MCF 10A (cell line): ENCODE measurements around the gene HS6ST3. TPM values are rescaled to one million over a fixed set of nuclear protein-coding genes. Genes with fewer than 3 reads are reported as not detected.

Experiments
- BruUV-seq: library from RNA; stranded (reverse); fragments of 400-500 nt; replicated peaks from 2 replicates; lab custom pipeline; 2021; lab: Mats Ljungman, UMichigan
- CTCF ChIA-PET: fragments of 300-600 bp; sonication (Branson Sonifier 250); formaldehyde crosslinking; extraction: SDS; loops from one replicate; lab custom pipeline; 2021; ENCODE audit warnings: antibody characterized with exemption, inconsistent platforms; lab: Yijun Ruan, JAX
- POLR2A ChIA-PET: fragments of 300-600, 350-650 bp; sonication (Branson Sonifier 250); formaldehyde crosslinking; extraction: SDS; loops from one replicate; lab custom pipeline; 2020; ENCODE audit warnings: antibody characterized with exemption, inconsistent platforms; lab: Yijun Ruan, JAX
- DNase-seq: peaks from one replicate; pipeline ENCODE4 v3.0.0-alpha.2; 2018; ENCODE audit not compliant: unreplicated experiment
- H3K27ac Mint-ChIP-seq: one replicate; pipeline ENCODE4 v1.8.0; 2022; ENCODE audit warnings: mild to moderate bottlenecking, low read depth, mixed read lengths; ENCODE audit not compliant: unreplicated experiment
- H3K27me3 Mint-ChIP-seq: one replicate; pipeline ENCODE4 v1.8.0; 2022; ENCODE audit warnings: mixed read lengths; ENCODE audit not compliant: insufficient read depth, unreplicated experiment
- H3K36me3 Mint-ChIP-seq: one replicate; pipeline ENCODE4 v1.8.0; 2022; ENCODE audit warnings: mild to moderate bottlenecking, moderate library complexity, mixed read lengths; ENCODE audit not compliant: insufficient read depth, unreplicated experiment
- H3K4me1 Mint-ChIP-seq: one replicate; pipeline ENCODE4 v1.8.0; 2022; ENCODE audit warnings: mixed read lengths; ENCODE audit not compliant: insufficient read depth, unreplicated experiment
- H3K4me3 Mint-ChIP-seq: one replicate; pipeline ENCODE4 v1.8.0; 2022; ENCODE audit warnings: mild to moderate bottlenecking, moderate library complexity, mixed read lengths; ENCODE audit not compliant: unreplicated experiment
- H3K9me3 Mint-ChIP-seq: one replicate; pipeline ENCODE4 v1.8.0; 2022; ENCODE audit warnings: mixed read lengths; ENCODE audit not compliant: unreplicated experiment
- intact Hi-C: fragments of 100-400 bp; cut with micrococcal nuclease; formaldehyde crosslinking; loops from 2 replicates; pipeline ENCODE4 v1.14.1; 2022
- total RNA-seq: library from RNA; stranded (reverse); gene quantifications from 2 replicates; pipeline ENCODE4 v1.2.3, GENCODE V29; 2022
- TF ChIP-seq, protein P1 (sequence below): fragments of 200-600 bp; IDR thresholded peaks from one replicate; pipeline ENCODE4 v1.8.0; 2022; ENCODE audit warnings: antibody characterized with exemption, mild to moderate bottlenecking; ENCODE audit not compliant: unreplicated experiment

Gene HS6ST3
- total RNA-seq, 1 experiment from 2014 or later, result 0.09 TPM

DNA sequence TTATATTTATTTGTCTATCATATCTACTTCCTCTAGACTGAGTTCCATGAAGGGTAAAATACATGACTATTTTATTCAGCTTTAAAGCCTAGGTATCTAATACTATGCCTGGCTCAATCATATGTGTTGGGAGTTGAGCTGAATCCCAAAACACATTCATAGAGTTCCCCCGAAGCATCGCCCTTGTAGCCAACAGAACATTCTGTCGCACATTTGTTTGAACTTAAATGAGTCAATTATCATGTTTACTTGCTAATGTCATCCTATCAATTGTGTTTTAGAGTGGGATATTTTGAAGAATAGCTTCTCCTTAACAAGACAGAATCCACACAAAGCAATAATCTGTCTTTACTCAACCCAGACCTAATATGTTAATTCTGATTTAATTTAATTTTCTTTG, 252.4 kb downstream of the HS6ST3 start:
- no peak overlapping the region for H3K4me3 Mint-ChIP-seq
- CTCF ChIA-PET, result no interaction called here

DNA sequence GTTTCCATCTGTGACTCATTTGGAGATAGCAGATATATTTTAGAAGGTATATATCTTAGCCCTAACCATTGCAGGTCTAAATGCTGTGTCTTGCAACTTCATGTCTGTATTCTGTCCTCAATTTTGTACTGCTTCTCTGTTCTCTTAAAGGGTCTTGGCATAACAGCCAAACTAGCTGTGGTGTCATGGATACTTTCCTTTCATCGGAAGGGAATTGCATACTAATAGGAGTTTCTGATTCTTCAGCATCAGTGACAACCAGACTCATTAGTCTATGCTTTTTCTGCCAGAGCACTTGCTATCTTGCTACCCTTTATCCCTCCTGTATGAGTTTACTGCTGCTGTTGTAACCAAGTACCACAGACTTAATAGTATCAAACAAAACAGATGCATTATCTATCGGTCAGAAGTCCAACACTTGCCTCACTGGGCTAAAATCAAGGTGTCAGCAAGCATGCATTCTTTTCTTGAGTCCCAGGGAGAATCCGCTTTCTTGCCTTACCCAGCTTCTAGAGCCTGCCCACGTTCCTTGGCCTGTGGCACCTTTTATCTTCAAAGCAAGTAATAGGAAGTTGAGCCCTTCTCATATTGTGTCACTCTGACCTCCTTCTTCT, 253.1 kb downstream of the HS6ST3 start:
- no peak overlapping the region for H3K27ac Mint-ChIP-seq
- BruUV-seq, result no TSS peak
- H3K4me3 Mint-ChIP-seq, result no peak overlapping the region
- POLR2A ChIA-PET, result no interaction called here
- H3K4me1 Mint-ChIP-seq, result no peaks in the 10 kb centered on the region
- no peak for DNase-seq
- TF ChIP-seq, protein P1, sequence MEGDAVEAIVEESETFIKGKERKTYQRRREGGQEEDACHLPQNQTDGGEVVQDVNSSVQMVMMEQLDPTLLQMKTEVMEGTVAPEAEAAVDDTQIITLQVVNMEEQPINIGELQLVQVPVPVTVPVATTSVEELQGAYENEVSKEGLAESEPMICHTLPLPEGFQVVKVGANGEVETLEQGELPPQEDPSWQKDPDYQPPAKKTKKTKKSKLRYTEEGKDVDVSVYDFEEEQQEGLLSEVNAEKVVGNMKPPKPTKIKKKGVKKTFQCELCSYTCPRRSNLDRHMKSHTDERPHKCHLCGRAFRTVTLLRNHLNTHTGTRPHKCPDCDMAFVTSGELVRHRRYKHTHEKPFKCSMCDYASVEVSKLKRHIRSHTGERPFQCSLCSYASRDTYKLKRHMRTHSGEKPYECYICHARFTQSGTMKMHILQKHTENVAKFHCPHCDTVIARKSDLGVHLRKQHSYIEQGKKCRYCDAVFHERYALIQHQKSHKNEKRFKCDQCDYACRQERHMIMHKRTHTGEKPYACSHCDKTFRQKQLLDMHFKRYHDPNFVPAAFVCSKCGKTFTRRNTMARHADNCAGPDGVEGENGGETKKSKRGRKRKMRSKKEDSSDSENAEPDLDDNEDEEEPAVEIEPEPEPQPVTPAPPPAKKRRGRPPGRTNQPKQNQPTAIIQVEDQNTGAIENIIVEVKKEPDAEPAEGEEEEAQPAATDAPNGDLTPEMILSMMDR, result no peak
- intact Hi-C loops, result no loop called here
- CTCF ChIA-PET, result no interaction called here
- H3K27me3 Mint-ChIP-seq, result no peaks in the 10 kb centered on the region
- no peaks in the 10 kb centered on the region for H3K36me3 Mint-ChIP-seq
- no peaks in the 10 kb centered on the region for H3K9me3 Mint-ChIP-seq

More for the DNA sequence above, 252.4 kb downstream of the HS6ST3 start:
- no peak for DNase-seq
- BruUV-seq, result no TSS peak
- no peak overlapping the region for H3K27ac Mint-ChIP-seq
- intact Hi-C loops, result no loop called here
- POLR2A ChIA-PET, result no interaction called here
- no peaks in the 10 kb centered on the region for H3K4me1 Mint-ChIP-seq
- no peaks in the 10 kb centered on the region for H3K9me3 Mint-ChIP-seq
- no peaks in the 10 kb centered on the region for H3K27me3 Mint-ChIP-seq
- TF ChIP-seq, protein P1, result no peak
- no peaks in the 10 kb centered on the region for H3K36me3 Mint-ChIP-seq

DNA sequence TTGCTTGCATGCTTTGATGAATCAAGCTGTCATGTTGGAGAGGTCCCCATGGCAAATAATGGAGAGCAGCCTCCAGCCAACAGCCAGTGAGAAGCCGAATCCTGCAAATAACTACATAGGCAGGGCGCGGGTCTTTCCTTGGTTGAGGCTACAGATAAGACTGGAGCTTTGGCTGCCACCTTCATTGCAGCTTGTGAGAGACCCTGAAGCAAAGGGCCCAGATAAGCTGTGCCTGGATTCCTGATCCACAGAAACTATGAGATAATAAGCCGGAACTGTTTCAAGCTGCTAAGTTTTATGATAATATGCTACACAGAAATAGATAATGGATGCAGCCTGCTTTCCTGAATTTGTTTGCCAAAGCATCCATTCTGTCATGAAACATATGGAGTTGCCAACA, 257.0 kb downstream of the HS6ST3 start:
- Mint-ChIP-seq H3K27ac (no peak overlapping the region), H3K9me3 (no peaks in the 10 kb centered on the region), H3K36me3 (no peaks in the 10 kb centered on the region), H3K4me3 (no peak overlapping the region), H3K4me1 (no peaks in the 10 kb centered on the region), H3K27me3 (no peaks in the 10 kb centered on the region)
- POLR2A ChIA-PET, result no interaction called here
- TF ChIP-seq, protein P1, result no peak
- CTCF ChIA-PET, result no interaction called here
- intact Hi-C loops, result no loop called here
- no TSS peak for BruUV-seq
- no peak for DNase-seq

DNA sequence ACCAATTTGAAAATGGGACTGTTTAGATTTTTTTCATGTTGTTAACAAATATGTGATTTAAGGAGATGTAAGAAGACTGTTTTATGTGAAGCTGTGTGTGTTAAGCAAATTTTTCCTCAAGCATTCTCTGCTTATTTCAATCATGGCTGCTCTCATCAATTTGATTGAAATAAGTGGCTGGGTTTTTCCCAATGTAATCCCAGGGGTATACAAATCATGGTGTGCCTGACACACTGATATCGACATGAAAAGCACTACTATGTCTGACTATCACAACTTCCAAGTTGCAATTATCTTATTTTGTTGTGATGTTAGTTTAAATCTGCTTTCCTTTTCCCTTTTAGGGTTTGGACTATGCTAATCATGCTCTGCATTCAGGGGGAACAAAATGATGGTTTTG, 283.7 kb downstream of the HS6ST3 start:
- Mint-ChIP-seq H3K27me3 (no peaks in the 10 kb centered on the region), H3K4me3 (no peak overlapping the region), H3K9me3 (no peaks in the 10 kb centered on the region), H3K27ac (no peak overlapping the region), H3K36me3 (no peaks in the 10 kb centered on the region), H3K4me1 (no peaks in the 10 kb centered on the region)
- TF ChIP-seq, protein P1, result no peak
- intact Hi-C loops, result no loop called here
- DNase-seq, result no peak
- ChIA-PET POLR2A (no interaction called here), CTCF (no interaction called here)
- no TSS peak for BruUV-seq
